GM10266 (cell line): ENCODE results near the gene ACOD1.

Experiments used
- DNase-seq: peaks from one replicate; pipeline ENCODE4 v3.0.0; 2012; ENCODE audit errors: extremely low spot score
- TF ChIP-seq, protein P1 (sequence below): IDR thresholded peaks from 2 replicates; pipeline ENCODE4 v1.5.1; 2012; ENCODE audit warnings: mild to moderate bottlenecking, low read depth; ENCODE audit not compliant: control insufficient read depth, insufficient read depth; ENCODE audit errors: missing control alignments

The ACOD1 gene

GRCh38 chr13:76936763-76937162 lies 11.5 kb upstream of the ACOD1 start:
- no peak for DNase-seq
- TF ChIP-seq, protein P1, sequence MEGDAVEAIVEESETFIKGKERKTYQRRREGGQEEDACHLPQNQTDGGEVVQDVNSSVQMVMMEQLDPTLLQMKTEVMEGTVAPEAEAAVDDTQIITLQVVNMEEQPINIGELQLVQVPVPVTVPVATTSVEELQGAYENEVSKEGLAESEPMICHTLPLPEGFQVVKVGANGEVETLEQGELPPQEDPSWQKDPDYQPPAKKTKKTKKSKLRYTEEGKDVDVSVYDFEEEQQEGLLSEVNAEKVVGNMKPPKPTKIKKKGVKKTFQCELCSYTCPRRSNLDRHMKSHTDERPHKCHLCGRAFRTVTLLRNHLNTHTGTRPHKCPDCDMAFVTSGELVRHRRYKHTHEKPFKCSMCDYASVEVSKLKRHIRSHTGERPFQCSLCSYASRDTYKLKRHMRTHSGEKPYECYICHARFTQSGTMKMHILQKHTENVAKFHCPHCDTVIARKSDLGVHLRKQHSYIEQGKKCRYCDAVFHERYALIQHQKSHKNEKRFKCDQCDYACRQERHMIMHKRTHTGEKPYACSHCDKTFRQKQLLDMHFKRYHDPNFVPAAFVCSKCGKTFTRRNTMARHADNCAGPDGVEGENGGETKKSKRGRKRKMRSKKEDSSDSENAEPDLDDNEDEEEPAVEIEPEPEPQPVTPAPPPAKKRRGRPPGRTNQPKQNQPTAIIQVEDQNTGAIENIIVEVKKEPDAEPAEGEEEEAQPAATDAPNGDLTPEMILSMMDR, result no peak

- no peak for DNase-seq
- TF ChIP-seq, protein P1, result no peak
These were observed 11.0 kb upstream of the ACOD1 start for GRCh38 chr13:76937281-76937820.

DNA sequence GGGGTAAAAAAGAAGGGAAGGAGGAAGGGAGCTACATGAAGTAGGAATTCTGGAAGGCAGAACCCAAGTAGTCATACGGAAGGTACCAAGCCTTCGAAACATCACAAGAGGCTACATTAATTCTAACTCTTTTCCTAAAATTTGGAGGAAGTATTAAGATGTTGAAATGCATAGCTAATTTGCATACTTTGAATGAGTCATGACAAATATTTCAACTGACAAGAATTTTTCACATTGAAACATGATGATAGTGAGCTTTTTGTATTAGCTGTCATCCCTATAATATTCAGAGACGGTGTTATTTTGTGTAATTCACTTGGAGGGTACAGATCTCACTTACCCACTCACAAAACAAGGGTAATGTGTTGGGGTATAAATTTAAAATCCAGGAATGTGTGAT lies 9.1 kb upstream of the ACOD1 start:
- DNase-seq, result no peak
- TF ChIP-seq, protein P1, result no peak

- TF ChIP-seq, protein P1, result no peak
- no peak for DNase-seq
These were observed 5.9 kb upstream of the ACOD1 start for GRCh38 chr13:76942363-76942762.

- DNase-seq, result no peak
- TF ChIP-seq, protein P1, result no peak
These were observed 4.7 kb upstream of the ACOD1 start for GRCh38 chr13:76943646-76944045.

DNA sequence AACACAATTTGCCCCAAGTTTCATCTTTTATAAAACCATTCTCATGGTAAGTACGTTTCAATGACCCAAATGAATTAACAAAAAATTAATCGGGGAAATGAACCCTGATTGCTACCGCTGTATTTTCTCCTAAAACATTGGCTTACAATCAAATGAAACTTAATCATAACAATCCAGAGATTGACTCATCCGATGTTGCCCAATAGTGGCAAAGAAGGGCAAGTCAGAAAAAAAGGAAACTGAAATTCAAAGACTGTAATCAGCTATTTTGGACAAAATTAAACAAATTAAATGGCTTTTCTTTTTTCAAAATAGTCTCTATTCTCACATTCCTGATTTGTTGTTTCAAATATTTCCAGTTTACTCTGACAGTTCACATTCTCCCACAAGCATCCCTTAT lies 3.9 kb upstream of the ACOD1 start:
- TF ChIP-seq, protein P1, result no peak
- DNase-seq, result no peak

- DNase-seq, result no peak
- TF ChIP-seq, protein P1, result no peak
These were observed 1.8 kb downstream of the ACOD1 start for GRCh38 chr13:76950101-76950500.
